Measurements from ENCODE around the gene EXOC7. TPM values are rescaled to one million over a fixed set of nuclear protein-coding genes. Genes with fewer than 3 reads are reported as not detected.

EXOC7 gene
- total RNA-seq, 3 donors from 2014 or later: 91.0 to 145 (median 142) TPM

GRCh38 chr17:76131051-76131691, 27.6 kb upstream of the EXOC7 start:
- TF ChIP-seq CTCF (IDR thresholded peaks at IDR 0.05): no peak
- no peak for ATAC-seq
- Histone ChIP-seq H3K4me3 (no peak overlapping the region), H3K4me1 (ENCODE audit: low read depth) (peaks cover 6% of the 10 kb centered on the region), H3K9me3 (no peaks in the 10 kb centered on the region), H3K36me3 (ENCODE audit: low read depth) (no peaks in the 10 kb centered on the region)
- no peak for DNase-seq
- intact Hi-C loops (cut with DNase I, micrococcal nuclease): no loop called here

- TF ChIP-seq CTCF (IDR thresholded peaks at IDR 0.05): no peak
- no peaks in the 10 kb centered on the region for H3K36me3 ChIP-seq (ENCODE audit: low read depth)
- DNase-seq (no peak), ATAC-seq (no peak)
- H3K4me3 ChIP-seq: no peak overlapping the region
- peaks cover 6% of the 10 kb centered on the region for H3K4me1 ChIP-seq (ENCODE audit: low read depth)
- intact Hi-C loops (cut with DNase I, micrococcal nuclease): no loop called here
- no peaks in the 10 kb centered on the region for H3K9me3 ChIP-seq
Measured at GRCh38 chr17:76130473-76130872, 26.9 kb upstream of the EXOC7 start.

- H3K4me3 ChIP-seq: no peak overlapping the region
- no peak for TF ChIP-seq CTCF (IDR thresholded peaks at IDR 0.05)
- H3K36me3 ChIP-seq (ENCODE audit: low read depth): no peaks in the 10 kb centered on the region
- no peaks in the 10 kb centered on the region for H3K9me3 ChIP-seq
- no peaks in the 10 kb centered on the region for H3K4me1 ChIP-seq (ENCODE audit: low read depth)
- ATAC-seq (no peak), DNase-seq (no peak)
- intact Hi-C loops (cut with DNase I, micrococcal nuclease): loop anchor here in 1 of 2 donors (10.0 kb wide), 1 partner anchor 59 kb away; no protein-coding TSS in a partner anchor
Measured at GRCh38 chr17:76125922-76126321, 22.3 kb upstream of the EXOC7 start.

- DNase-seq (no peak), ATAC-seq (no peak)
- Histone ChIP-seq H3K4me3 (no peak overlapping the region), H3K9me3 (no peaks in the 10 kb centered on the region), H3K4me1 (ENCODE audit: low read depth) (no peaks in the 10 kb centered on the region), H3K36me3 (ENCODE audit: low read depth) (no peaks in the 10 kb centered on the region)
- intact Hi-C loops (cut with DNase I, micrococcal nuclease): loop anchor here in 1 of 2 donors (10.0 kb wide), 1 partner anchor 59 kb away; no protein-coding TSS in a partner anchor
- no peak for TF ChIP-seq CTCF (IDR thresholded peaks at IDR 0.05)
Measured at GRCh38 chr17:76125391-76125675, 21.7 kb upstream of the EXOC7 start.

- ATAC-seq (no peak), DNase-seq (no peak)
- no peaks in the 10 kb centered on the region for H3K4me1 ChIP-seq (ENCODE audit: low read depth)
- intact Hi-C loops (cut with DNase I, micrococcal nuclease): loop anchor here (5.0 to 10.0 kb wide), 4 partner anchors 58 to 173 kb away; no protein-coding TSS in a partner anchor
- no peaks in the 10 kb centered on the region for H3K9me3 ChIP-seq
- H3K4me3 ChIP-seq: no peak overlapping the region
- no peaks in the 10 kb centered on the region for H3K36me3 ChIP-seq (ENCODE audit: low read depth)
- TF ChIP-seq CTCF (IDR thresholded peaks at IDR 0.05): no peak
Measured at GRCh38 chr17:76124582-76125390, 21.2 kb upstream of the EXOC7 start.

Measured in mucosa of descending colon (tissue), 3 donors.